WERI-Rb-1 (cell line): ENCODE data around the gene VGLL1.
A peak's percentile ranks its signal among the peaks of the same experiment; 100 is the strongest.

Experiments used
- DNase-seq: peaks from one replicate; pipeline ENCODE4 v3.0.0-alpha.2; 2020
- H3K27ac ChIP-seq: fragments of 250-450 bp; sonication (Bioruptor Pico); 2 replicates; pipeline ENCODE4 v1.5.1; 2020; ENCODE audit warnings: mild to moderate bottlenecking, moderate library complexity
- H3K27me3 ChIP-seq: fragments of 250-450 bp; sonication (Bioruptor Pico); 2 replicates; pipeline ENCODE4 v1.5.1; 2021; ENCODE audit warnings: mild to moderate bottlenecking, low read depth, moderate library complexity; ENCODE audit not compliant: insufficient read depth, severe bottlenecking
- H3K36me3 ChIP-seq: fragments of 250-450 bp; sonication (Bioruptor Pico); 2 replicates; pipeline ENCODE4 v1.5.1; 2020; ENCODE audit warnings: mild to moderate bottlenecking, moderate library complexity
- H3K4me3 ChIP-seq: 2 replicates; pipeline ENCODE4 v1.5.1; 2011; ENCODE audit warnings: low read depth, mild to moderate bottlenecking, control low read depth, low read length
- H3K9me3 ChIP-seq: fragments of 250-450 bp; sonication (Bioruptor Pico); 2 replicates; pipeline ENCODE4 v1.5.1; 2021; ENCODE audit warnings: mild to moderate bottlenecking, moderate library complexity; ENCODE audit not compliant: severe bottlenecking
- TF ChIP-seq, protein P1 (sequence below): IDR thresholded peaks from 2 replicates; pipeline ENCODE4 v1.5.1; 2011; ENCODE audit warnings: low read depth, mild to moderate bottlenecking, control low read depth, inconsistent platforms, low read length

VGLL1 gene

DNA sequence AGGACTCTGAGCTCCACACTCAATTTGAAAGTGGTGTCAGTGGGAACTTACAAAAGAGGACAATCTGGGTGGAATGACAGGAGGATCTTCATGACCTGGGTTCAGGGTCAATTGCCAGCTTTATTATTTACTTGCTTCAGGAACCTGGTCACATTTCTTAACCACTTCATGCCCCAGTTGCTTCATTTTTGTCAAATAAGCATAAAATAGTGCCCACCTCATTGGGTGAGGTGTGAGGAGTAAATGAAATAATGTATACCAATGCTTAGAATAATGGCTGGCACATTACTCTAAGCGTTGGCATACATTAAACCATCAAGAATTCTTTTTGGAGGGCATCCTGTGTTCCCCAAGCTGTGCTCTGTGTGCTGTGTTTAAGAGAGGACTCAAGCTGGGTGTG is 19.4 kb downstream of the VGLL1 start:
- no peak for DNase-seq
- no peak overlapping the region for H3K4me3 ChIP-seq
- no peaks in the 10 kb centered on the region for H3K9me3 ChIP-seq
- no peak overlapping the region for H3K27ac ChIP-seq
- TF ChIP-seq, protein P1, sequence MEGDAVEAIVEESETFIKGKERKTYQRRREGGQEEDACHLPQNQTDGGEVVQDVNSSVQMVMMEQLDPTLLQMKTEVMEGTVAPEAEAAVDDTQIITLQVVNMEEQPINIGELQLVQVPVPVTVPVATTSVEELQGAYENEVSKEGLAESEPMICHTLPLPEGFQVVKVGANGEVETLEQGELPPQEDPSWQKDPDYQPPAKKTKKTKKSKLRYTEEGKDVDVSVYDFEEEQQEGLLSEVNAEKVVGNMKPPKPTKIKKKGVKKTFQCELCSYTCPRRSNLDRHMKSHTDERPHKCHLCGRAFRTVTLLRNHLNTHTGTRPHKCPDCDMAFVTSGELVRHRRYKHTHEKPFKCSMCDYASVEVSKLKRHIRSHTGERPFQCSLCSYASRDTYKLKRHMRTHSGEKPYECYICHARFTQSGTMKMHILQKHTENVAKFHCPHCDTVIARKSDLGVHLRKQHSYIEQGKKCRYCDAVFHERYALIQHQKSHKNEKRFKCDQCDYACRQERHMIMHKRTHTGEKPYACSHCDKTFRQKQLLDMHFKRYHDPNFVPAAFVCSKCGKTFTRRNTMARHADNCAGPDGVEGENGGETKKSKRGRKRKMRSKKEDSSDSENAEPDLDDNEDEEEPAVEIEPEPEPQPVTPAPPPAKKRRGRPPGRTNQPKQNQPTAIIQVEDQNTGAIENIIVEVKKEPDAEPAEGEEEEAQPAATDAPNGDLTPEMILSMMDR: no peak
- H3K27me3 ChIP-seq: peaks cover 72% of the 10 kb centered on the region
- H3K36me3 ChIP-seq: no peaks in the 10 kb centered on the region

DNA sequence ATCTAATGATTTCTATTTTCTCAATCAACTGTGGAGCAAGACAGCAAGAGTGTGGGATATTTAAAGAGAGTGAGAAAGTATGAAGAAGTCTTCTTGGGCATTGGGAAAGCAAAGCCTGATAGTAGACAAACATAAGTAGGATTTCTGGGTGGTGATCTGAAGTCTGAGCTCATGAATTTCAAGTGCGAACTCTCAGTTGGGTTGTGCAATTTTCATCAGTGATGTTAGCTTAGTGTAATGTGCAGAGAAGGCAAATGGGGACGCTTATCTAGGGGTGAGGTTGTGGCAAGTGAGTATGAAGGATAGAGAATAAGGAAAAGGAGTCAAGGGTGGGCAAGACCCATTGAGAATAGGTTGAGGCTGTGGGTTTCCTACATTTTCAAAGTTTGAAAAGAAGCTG is 23.7 kb downstream of the VGLL1 start:
- Histone ChIP-seq H3K9me3 (no peaks in the 10 kb centered on the region), H3K27ac (no peak overlapping the region), H3K4me3 (no peak overlapping the region), H3K27me3 (peaks cover 58% of the 10 kb centered on the region), H3K36me3 (no peaks in the 10 kb centered on the region)
- TF ChIP-seq, protein P1: no peak
- no peak for DNase-seq

DNA sequence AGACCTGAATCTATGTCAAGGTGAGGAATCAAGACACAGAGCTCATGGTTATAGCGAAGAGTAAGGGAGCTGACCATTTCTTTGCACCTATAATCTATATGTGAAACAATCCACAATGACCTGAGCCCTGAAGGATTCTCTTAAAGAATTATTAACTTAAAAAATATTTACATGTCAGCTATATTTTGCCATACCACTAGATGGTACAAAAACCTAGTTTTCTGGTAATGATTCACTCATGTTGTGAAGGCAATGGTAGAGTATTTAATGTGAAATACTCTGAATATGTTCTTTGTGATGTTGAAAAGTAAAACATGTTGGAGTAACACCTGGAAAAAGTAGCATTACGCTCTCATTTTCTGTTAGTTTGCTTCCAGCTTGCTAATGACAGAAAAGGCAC is 40.0 kb downstream of the VGLL1 start:
- DNase-seq: no peak
- no peaks in the 10 kb centered on the region for H3K9me3 ChIP-seq
- no peak overlapping the region for H3K27ac ChIP-seq
- H3K4me3 ChIP-seq: no peak overlapping the region
- H3K36me3 ChIP-seq: no peaks in the 10 kb centered on the region
- peaks cover 23% of the 10 kb centered on the region for H3K27me3 ChIP-seq
- TF ChIP-seq, protein P1: no peak

DNA sequence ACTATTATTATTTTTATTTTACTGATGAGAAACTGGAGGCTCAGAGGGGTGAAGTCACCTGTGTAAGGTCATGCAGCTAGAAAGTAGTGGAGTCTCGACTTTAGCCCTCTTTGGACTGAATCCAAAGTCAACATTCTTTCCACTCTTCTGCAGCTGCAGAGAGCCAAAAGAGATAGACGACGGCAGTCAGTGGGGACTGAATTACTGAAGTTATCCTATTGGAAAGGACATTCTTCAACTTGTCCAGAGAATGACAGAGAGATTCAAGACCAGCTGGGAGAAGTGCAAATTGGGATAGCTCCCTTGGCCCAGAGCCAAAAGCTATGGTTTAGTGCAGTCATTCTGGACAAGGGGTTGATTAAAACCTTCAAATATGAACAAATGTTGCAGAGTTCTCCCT is 42.5 kb downstream of the VGLL1 start:
- Histone ChIP-seq H3K4me3 (no peak overlapping the region), H3K36me3 (no peaks in the 10 kb centered on the region), H3K27ac (no peak overlapping the region), H3K9me3 (no peaks in the 10 kb centered on the region), H3K27me3 (peaks cover 34% of the 10 kb centered on the region)
- DNase-seq: no peak
- TF ChIP-seq, protein P1: no peak

DNA sequence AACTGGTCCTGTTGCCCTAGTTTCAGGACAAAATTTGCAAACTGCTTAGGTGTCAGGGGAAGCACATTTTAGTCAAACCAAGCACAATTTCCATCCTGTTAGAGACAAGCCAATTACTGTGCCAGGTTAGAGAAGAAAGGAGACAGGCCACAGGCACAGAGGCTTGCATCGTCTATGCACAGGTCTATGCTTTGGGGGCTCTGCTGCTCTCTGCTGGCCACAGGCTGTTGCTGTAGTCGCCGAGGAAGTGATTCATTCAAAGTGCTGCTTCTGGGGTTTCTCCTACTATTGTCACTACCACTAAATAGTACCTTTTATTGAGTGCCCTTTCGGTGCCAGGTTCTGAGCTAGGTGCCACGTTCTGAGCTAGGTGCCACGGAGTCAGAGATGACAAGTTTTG is 45.5 kb downstream of the VGLL1 start:
- TF ChIP-seq, protein P1: peak; percentile 87
- Histone ChIP-seq H3K27me3 (peaks cover 54% of the 10 kb centered on the region), H3K4me3 (no peak overlapping the region), H3K36me3 (no peaks in the 10 kb centered on the region), H3K9me3 (no peaks in the 10 kb centered on the region), H3K27ac (no peak overlapping the region)
- peak; percentile 43 for DNase-seq

DNA sequence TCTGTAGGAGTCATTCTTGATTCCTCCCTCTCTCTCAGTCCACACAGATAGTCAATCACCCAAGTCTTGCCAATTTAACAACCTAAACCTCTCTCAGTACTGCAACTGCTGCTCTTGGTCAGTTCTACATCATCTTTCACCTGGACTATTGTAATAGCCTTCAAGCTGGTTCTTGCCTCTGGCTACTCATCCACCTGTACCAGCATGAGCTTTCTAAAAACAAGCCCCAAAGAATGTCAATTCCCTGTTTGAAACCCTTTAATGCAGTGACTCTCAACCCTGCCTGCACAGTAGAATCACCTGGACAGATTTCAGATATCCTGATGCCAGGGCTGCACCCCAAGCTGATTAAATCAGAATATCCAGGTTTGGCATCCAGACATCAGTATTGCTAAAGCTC is 48.3 kb downstream of the VGLL1 start:
- TF ChIP-seq, protein P1: no peak
- H3K9me3 ChIP-seq: no peaks in the 10 kb centered on the region
- H3K27me3 ChIP-seq: peaks cover 62% of the 10 kb centered on the region
- no peak for DNase-seq
- no peaks in the 10 kb centered on the region for H3K36me3 ChIP-seq
- H3K27ac ChIP-seq: no peak overlapping the region
- no peak overlapping the region for H3K4me3 ChIP-seq
